ENCODE data around the gene STAC3.
"Not testable (repeated sequence)": the region's sequence is repeated elsewhere in the genome, so short reads cannot be mapped to it uniquely, and the experiment has no call there.

Gene STAC3

GRCh38 chr12:57250956-57251355 lies at the start of gene STAC3:
STAC3 (minus strand) TSS chr12:57251187; CDS start chr12:57249636, 1,551 bp downstream.
- no peak for DNase-seq (ENCODE audit: low spot score)

DNA sequence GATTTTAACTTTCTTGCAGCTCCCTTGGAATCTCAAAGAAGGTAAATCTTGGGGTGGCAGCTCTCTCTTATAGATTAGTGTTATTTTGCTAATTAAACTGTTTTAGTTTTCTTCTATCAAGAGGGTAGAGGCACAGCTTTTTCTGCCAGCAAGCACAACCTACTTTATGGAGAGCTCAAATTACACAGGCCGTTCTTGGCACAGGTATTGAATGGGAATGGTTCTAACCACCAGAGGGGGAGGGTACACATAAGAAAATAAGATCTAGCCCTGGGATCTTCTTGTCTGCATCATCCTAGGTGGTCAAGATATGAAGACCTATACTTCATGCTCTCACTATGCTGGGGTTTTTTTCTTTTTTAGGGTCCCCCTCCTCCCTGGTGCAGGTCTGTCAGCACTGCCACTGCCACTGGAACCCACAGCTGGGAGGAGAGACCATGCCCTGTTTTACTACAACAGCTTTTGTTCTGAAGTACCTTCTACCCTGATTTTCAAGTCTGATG lies 48.6 kb upstream of the STAC3 start:
- DNase-seq (ENCODE audit: low spot score), result no peak

- DNase-seq (ENCODE audit: low spot score), result peak; percentile 20
Observed at GRCh38 chr12:57296291-57296690, 45.3 kb upstream of the STAC3 start.

GRCh38 chr12:57282073-57282472 lies 31.1 kb upstream of the STAC3 start:
- not testable (repeated sequence) for DNase-seq (ENCODE audit: low spot score)

DNA sequence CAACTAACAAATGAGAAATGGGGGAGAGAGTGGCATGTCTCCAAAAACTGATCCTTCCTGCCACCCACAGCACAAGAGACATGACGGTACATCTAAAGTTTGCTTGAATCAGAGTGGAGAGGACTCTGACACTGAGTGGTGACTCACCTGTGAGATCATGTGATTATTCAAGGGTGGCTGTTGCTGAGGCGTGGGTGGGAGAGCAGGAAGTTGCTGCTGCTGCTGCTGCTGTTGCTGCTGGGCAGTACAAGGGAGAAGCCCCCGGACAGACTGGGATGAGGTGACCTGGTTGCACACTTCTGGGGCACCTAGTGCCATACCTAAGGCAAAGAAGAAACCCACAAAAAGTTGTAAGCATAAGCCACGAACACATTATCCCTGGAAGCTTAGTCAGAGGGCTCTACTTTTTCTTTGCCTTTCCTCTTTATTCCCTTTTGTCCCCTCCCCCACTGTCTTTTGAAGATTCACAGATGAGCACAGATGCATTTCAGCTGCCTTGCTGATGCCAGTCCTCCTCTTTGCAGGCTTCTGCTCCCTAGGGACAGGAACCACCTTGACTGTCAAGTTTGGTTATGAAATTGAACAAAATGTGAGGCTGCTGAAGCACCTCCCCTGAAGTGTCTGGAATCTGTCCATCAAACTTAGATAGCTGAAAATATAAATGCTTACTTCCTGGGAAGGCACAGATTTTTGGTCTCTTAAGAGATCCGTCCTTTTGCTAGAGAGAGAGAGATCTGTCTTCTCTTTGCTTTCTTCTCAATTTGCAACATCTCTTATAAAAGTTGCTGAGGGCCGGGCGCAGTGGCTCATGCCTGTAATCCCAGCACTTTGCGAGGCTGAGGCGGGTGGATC lies 29.4 kb upstream of the STAC3 start:
- DNase-seq (ENCODE audit: low spot score), result peak; percentile 84

- no peak for DNase-seq (ENCODE audit: low spot score)
Observed at GRCh38 chr12:57278465-57279381, 27.7 kb upstream of the STAC3 start.

DNA sequence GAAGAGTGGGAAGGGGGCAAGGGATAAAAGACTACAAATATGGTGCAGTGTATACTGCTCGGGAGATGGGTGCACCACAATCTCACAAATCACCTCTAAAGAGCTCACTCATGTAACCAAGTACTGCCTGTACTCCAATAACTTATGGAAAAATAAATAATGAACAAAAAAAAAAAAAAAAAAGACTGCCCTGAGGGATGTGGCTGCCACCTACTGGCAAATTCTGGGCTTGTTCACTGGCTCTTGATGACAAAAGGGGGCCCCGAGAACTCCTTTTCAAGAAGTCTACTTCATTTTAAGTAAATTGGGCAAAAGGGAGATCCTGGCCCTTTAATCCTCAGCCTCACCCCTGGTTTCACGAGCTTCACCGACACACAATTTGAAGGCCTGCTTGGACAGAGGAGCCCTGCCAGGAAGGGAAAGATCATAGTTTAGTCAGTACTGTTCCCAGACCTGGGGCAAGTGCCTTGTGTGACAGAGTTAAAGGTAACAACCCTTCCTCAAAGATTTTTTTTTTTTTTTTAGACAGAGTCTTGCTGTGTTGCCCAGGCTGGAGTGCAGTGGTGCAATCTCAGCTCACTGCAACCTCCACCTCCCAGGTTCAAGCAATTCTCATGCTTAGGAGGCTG lies 26.1 kb upstream of the STAC3 start:
- peak; percentile 22 for DNase-seq (ENCODE audit: low spot score)

GRCh38 chr12:57276233-57276632 lies 25.2 kb upstream of the STAC3 start:
- not testable (repeated sequence) for DNase-seq (ENCODE audit: low spot score)

DNA sequence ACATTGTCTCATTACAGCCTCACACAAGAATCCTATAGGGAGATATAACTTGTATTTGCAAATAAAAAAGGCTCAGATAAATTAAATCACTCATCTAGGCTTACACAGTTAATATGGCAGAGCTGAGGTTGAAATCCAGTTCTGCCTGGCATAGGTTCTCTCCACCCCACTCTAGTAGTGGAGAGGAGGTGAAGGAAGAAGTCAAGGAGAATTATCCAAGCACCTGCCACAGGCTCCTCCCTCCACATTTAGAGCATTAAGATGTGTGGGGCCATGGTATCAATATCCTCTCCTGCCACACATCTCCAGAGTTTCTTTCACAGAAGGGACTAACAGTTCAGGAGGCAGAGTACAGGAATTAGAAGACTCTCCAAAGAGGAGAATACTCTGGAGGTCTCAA lies 22.5 kb upstream of the STAC3 start:
- no peak for DNase-seq (ENCODE audit: low spot score)

DNA sequence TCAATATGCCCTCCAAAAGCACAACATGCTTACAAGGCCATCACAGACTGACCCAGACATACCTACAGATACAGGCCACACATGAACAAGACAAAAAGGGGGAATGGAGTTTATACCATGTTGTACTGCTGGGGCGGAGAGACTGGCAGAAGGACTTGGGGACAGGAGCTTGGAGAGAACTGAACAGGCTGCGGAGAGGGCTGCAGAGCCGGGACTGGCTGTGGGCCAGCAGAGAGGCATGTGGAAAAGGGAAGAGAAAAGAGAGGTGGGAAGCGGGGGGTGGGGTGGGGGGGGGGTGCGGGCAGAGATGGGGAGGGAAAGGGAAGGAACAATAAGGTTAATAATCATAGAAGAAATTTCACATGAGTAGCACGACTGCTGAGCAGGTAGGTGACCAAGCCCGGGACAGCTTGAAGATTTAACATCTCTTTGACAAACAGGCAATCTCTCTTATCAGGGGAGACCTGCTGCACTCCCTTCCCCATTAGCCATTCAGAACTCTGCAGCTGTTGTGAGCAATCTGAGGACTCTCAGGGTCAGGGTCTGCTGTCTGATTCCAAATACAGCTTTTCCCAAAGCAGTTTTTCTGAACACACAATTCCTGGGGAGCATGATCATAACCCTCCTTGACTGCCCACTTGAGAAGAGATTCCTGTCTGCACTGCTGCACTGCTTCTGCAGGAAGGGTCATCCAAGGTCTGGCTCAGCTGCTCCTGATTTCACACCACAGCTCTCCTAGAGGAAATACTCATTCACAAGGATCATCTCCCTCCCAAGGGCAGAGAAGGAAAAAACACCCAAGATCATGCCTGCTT lies 21.6 kb upstream of the STAC3 start:
- peak; percentile 49 for DNase-seq (ENCODE audit: low spot score)

DNA sequence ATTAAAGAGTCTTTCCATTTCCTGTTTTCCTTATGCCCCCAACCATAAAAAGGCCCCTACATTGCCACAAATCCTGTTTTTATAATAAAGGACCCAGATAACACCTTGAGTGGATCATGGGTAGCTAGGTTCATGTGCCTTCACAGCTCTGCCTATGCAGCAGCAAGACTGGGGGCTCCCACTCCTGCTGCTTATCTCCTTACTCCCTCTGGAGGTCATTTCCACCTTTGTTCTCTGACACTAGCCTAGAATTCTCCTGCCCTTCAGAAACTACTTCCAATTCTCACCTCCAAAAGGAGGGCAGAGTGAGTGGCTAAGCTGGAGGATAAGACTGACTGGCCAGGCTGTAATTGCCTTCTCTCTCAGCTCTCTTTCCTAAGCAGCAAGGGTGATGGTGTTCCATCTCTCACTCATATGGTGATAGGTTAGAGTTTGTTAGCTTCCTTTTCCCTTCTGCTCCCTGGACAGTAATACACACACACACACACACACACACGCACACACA lies 20.0 kb upstream of the STAC3 start:
- DNase-seq (ENCODE audit: low spot score), result no peak

GRCh38 chr12:57268264-57268663 lies 17.3 kb upstream of the STAC3 start:
- DNase-seq (ENCODE audit: low spot score), result no peak

GRCh38 chr12:57266681-57267080 lies 15.7 kb upstream of the STAC3 start:
- no peak for DNase-seq (ENCODE audit: low spot score)

- DNase-seq (ENCODE audit: low spot score), result no peak
Observed at GRCh38 chr12:57263096-57263495, 12.1 kb upstream of the STAC3 start.

DNA sequence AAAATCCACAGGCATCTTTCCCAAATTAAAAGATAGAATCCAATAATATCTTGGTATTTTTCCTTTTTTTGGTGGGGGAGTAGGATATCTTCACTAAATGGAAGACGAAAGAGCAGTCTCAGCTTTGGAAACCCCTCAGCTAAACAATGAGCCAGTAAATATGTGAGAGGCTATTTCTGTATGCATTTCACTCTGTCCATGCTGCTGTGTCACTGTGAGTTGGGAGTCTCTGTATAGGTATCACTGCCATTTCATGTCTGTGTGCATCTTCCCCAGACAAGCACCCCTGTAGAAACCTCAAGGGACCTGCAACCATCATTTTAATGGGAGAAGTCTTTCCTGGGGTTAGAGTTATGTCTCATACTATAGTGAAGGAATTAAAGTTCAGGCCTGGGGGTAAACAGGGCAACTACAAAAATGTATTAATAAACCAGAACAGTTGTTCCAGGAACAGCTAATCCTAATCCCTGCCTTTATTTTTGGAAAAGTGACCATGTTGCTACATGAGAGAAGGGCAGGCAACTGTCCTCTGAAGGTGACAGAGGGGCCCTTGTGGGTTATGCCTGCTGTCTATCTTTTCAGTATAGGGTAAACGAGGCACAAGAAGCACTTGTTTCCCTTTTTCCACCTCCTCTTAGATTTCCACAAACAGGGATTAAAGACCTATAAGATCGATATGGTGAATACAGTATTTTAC lies 11.3 kb upstream of the STAC3 start:
- DNase-seq (ENCODE audit: low spot score), result no peak

DNA sequence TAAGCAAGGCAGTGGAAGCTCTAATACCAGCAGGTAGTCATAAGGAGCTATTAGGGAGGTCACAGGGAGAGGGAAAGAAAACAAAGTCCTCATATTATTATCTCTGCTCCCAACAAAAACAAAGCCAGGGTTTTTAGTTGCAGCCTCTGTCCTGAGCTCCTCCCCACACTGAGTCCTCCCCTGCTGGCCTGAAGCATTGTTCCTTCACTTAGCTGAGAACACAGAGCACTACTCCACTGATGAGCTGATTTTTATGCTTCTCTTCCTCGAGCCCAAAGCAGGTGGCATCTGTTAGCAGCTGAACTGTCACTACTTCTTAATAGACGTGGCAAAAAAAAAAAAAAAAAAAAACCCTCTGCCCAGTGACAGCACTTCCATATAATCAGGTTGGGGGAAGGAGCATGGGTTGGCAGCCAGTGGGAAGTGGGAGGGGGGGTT lies 10.5 kb upstream of the STAC3 start:
- no peak for DNase-seq (ENCODE audit: low spot score)

- DNase-seq (ENCODE audit: low spot score), result no peak
Observed at GRCh38 chr12:57260366-57260765, 9.4 kb upstream of the STAC3 start.

DNA sequence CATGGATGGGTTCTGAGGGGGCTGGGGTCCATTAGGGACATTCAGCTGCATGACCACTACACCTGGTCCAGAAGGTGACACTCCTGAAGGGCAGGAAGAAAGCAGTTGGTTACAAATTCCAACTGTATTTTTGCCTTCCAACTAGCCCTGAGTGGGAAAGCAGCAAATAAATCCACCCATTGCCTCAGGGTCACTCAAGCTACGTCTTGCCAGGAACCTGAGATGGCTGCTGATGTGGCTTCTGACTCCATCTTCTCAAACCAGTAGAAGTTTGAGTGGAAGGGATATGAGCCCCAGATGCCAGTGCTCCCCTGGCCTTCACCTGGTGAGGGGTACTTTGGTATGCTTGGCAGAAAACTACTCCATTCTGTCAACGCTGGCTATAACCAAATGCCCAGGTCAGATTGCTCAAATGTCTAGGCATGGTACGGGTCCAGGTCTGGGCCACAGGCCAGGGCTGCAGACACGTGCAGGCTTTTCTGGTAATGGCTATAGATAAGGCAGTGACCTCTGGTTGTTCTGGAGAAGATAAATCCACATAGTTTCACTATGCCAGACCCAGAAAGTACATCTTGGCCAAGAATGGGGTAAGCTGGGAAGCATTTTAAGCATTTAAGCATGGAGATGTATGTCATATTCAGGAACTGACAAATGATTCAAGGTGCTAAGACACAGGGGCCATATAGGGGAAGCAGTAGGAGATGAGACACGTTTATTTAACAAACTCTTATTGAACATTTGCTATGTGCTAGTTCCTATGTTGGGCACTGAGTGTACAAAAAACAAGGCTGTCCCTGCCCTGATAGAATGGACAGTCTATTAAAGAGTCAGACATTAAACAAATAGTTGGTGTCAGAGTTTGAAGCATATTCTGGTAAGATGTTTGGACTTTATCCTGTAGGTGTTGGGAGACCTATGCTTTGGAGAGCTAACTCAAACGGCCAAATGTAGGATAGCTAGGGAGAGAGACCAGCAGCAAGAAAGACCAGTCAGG lies 8.3 kb upstream of the STAC3 start:
- DNase-seq (ENCODE audit: low spot score), result no peak

DNA sequence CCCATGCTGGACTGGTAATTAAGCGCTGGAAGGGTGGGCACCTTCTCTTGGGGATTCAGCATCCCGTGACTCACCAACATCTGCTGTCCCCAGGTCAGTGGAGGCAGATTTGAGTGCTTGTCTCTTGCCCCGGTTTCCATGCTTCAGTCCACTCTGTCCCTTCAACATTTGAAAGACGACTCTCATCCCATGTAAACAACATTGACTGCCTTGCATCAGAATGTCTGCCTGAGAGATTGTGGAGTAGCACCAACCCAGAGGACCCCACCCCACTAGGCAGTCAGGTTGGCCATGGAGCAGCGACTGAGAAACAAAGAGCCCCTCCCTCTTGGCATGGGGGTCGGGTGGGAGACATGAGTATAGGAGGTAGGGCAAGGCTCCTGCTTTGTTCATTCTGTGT lies 4.9 kb upstream of the STAC3 start:
- no peak for DNase-seq (ENCODE audit: low spot score)
